DOHH2 (cell line): ENCODE measurements around the gene TUBB4B.

Experiments
- H3F3A ChIP-seq: fragments of 200-600 bp; sonication (generic), shearing (Covaris generic); 2 replicates; pipeline ENCODE4 v1.6.0; 2016; ENCODE audit warnings: antibody characterized with exemption, mild to moderate bottlenecking; ENCODE audit not compliant: control insufficient read depth, insufficient read depth
- H3K27ac ChIP-seq: fragments of 200-600 bp; sonication (generic); 2 replicates; pipeline ENCODE4 v1.5.1; 2014; ENCODE audit warnings: low read depth, mild to moderate bottlenecking, low read length, moderate library complexity
- H3K27me3 ChIP-seq: fragments of 200-600 bp; sonication (generic); 2 replicates; pipeline ENCODE4 v1.6.1; 2014; ENCODE audit warnings: mild to moderate bottlenecking, low read length, mixed read lengths; ENCODE audit not compliant: control insufficient read depth
- H3K36me3 ChIP-seq: fragments of 200-600 bp; sonication (generic); 2 replicates; pipeline ENCODE4 v1.6.1; 2014; ENCODE audit warnings: mild to moderate bottlenecking, low read length, moderate library complexity, mixed read lengths; ENCODE audit not compliant: control insufficient read depth
- H3K4me1 ChIP-seq: fragments of 200-600 bp; sonication (generic); 2 replicates; pipeline ENCODE4 v1.6.1; 2014; ENCODE audit warnings: mild to moderate bottlenecking, low read length, mixed read lengths; ENCODE audit not compliant: control insufficient read depth
- H3K4me2 ChIP-seq: fragments of 200-600 bp; sonication (generic); 2 replicates; pipeline ENCODE4 v1.6.0; 2014; ENCODE audit warnings: mild to moderate bottlenecking, low read length, moderate library complexity
- H3K4me3 ChIP-seq: fragments of 200-600 bp; sonication (generic); 2 replicates; pipeline ENCODE4 v1.5.1; 2014; ENCODE audit warnings: mild to moderate bottlenecking, low read length, mixed read lengths
- H3K79me2 ChIP-seq: fragments of 200-600 bp; sonication (generic); 2 replicates; pipeline ENCODE4 v1.6.1; 2014; ENCODE audit warnings: mild to moderate bottlenecking, low read length, mixed read lengths; ENCODE audit not compliant: control insufficient read depth
- H3K9me2 ChIP-seq: fragments of 200-600 bp; sonication (generic); replicated peaks from 2 replicates; pipeline ENCODE4 v1.6.1; 2014; ENCODE audit warnings: mild to moderate bottlenecking, low read length, mixed read lengths; ENCODE audit not compliant: control insufficient read depth
- H3K9me3 ChIP-seq: fragments of 200-600 bp; sonication (generic); 2 replicates; pipeline ENCODE4 v1.6.1; 2014; ENCODE audit warnings: antibody characterized with exemption, low read length, mixed read lengths; ENCODE audit not compliant: control insufficient read depth, insufficient read depth
- H4K20me1 ChIP-seq: fragments of 200-600 bp; sonication (generic); 2 replicates; pipeline ENCODE4 v1.6.0; 2014; ENCODE audit warnings: low read depth, mild to moderate bottlenecking, antibody characterized with exemption, low read length, moderate library complexity; ENCODE audit not compliant: control insufficient read depth, insufficient read depth
- CTCF ChIP-seq: fragments of 200-600 bp; sonication (generic); IDR thresholded peaks from one replicate; pipeline ENCODE4 v1.5.1; 2014; ENCODE audit warnings: antibody characterized with exemption, mild to moderate bottlenecking, low read depth, low read length; ENCODE audit not compliant: poor library complexity, severe bottlenecking
- EZH2phosphoT487 ChIP-seq: fragments of 200-600 bp; sonication (generic); IDR thresholded peaks from 2 replicates; pipeline ENCODE4 v1.6.1; 2017; ENCODE audit warnings: borderline replicate concordance, mild to moderate bottlenecking, antibody characterized with exemption, low read length, moderate library complexity, mixed read lengths

The TUBB4B gene

GRCh38 chr9:137247135-137247915 is 6.2 kb downstream of the TUBB4B start:
- TF ChIP-seq EZH2phosphoT487 (no peak), CTCF (no peak)
- peaks cover 6% of the 10 kb centered on the region; the same call in 1 of the 2 replicates for H3F3A ChIP-seq
- H4K20me1 ChIP-seq = peaks cover 14% of the 10 kb centered on the region
- no peaks in the 10 kb centered on the region for H3K27me3 ChIP-seq
- peaks cover 8% of the 10 kb centered on the region for H3K79me2 ChIP-seq
- no peak overlapping the region for H3K4me2 ChIP-seq
- peaks cover 18% of the 10 kb centered on the region for H3K36me3 ChIP-seq
- no peak overlapping the region for H3K27ac ChIP-seq
- no peak overlapping the region for H3K4me3 ChIP-seq
- H3K9me3 ChIP-seq = no peaks in the 10 kb centered on the region
- H3K4me1 ChIP-seq = peaks cover 37% of the 10 kb centered on the region
- H3K9me2 ChIP-seq = no peaks in the 10 kb centered on the region

GRCh38 chr9:137247916-137248175 is 6.8 kb downstream of the TUBB4B start:
- H3K79me2 ChIP-seq = peaks cover 2% of the 10 kb centered on the region
- peaks cover 37% of the 10 kb centered on the region for H3K4me1 ChIP-seq
- H3K36me3 ChIP-seq = peaks cover 12% of the 10 kb centered on the region
- peaks cover 5% of the 10 kb centered on the region; the same call in 1 of the 2 replicates for H3F3A ChIP-seq
- H4K20me1 ChIP-seq = peaks cover 9% of the 10 kb centered on the region
- TF ChIP-seq CTCF (no peak), EZH2phosphoT487 (no peak)
- H3K27me3 ChIP-seq = no peaks in the 10 kb centered on the region
- H3K27ac ChIP-seq = no peak overlapping the region
- H3K9me2 ChIP-seq = no peaks in the 10 kb centered on the region
- H3K4me3 ChIP-seq = no peak overlapping the region
- H3K9me3 ChIP-seq = no peaks in the 10 kb centered on the region
- H3K4me2 ChIP-seq = no peak overlapping the region

GRCh38 chr9:137250329-137251193 is 9.5 kb downstream of the TUBB4B start:
- peaks cover 43% of the 10 kb centered on the region for H3K4me1 ChIP-seq
- no peaks in the 10 kb centered on the region for H3K9me2 ChIP-seq
- H3K27ac ChIP-seq = no peak overlapping the region
- no peak for TF ChIP-seq CTCF
- TF ChIP-seq EZH2phosphoT487 = no peak
- 0 out of 2 replicates have a peak, but pooled peaks cover 3% of the 10 kb centered on the region for H3F3A ChIP-seq
- no peaks in the 10 kb centered on the region for H3K27me3 ChIP-seq
- no peak overlapping the region for H3K4me3 ChIP-seq
- peaks cover 4% of the 10 kb centered on the region for H3K79me2 ChIP-seq
- H4K20me1 ChIP-seq = no peaks in the 10 kb centered on the region
- peaks cover 3% of the 10 kb centered on the region for H3K36me3 ChIP-seq
- H3K9me3 ChIP-seq = no peaks in the 10 kb centered on the region
- H3K4me2 ChIP-seq = no peak overlapping the region
